Activated B cell treated with CpG ODN at 0.5 μM for 24 hours (primary cell): Measurements from ENCODE around the gene FBXO22. TPM values are rescaled to one million over a fixed set of nuclear protein-coding genes. Genes with fewer than 3 reads are reported as not detected.
"Not testable (repeated sequence)": the region's sequence is repeated elsewhere in the genome, so short reads cannot be mapped to it uniquely, and the experiment has no call there.

Experiments used
- ATAC-seq: fragments of 200-7000 bp; cut with Tn5 transposase; one replicate; pipeline ENCODE4 v1.10.0; 2021; ENCODE audit warnings: low read depth, mild to moderate bottlenecking, moderate library complexity
- CTCF ChIA-PET: fragments of 350-600 bp; sonication (Branson Sonifier 250); formaldehyde crosslinking; loops from one replicate; lab custom pipeline; 2021; ENCODE audit warnings: antibody characterized with exemption; lab: Charles Lee
- POLR2A ChIA-PET: fragments of 350-600 bp; sonication (Branson Sonifier 250); formaldehyde crosslinking; loops from one replicate; lab custom pipeline; 2021; ENCODE audit warnings: antibody characterized with exemption; lab: Charles Lee
- DNase-seq: peaks from one replicate; pipeline ENCODE4 v3.0.0; 2022
- H3K27ac Mint-ChIP-seq: one replicate; pipeline ENCODE4 v1.8.0; 2020; ENCODE audit warnings: mixed read lengths
- H3K27me3 Mint-ChIP-seq: one replicate; pipeline ENCODE4 v1.8.0; 2021; ENCODE audit warnings: mixed read lengths
- H3K36me3 Mint-ChIP-seq: one replicate; pipeline ENCODE4 v1.8.0; 2021; ENCODE audit warnings: low read depth, mixed read lengths
- H3K4me1 Mint-ChIP-seq: one replicate; pipeline ENCODE4 v1.8.0; 2021; ENCODE audit warnings: mixed read lengths
- H3K4me3 Mint-ChIP-seq: one replicate; pipeline ENCODE4 v1.8.0; 2020; ENCODE audit warnings: mild to moderate bottlenecking, mixed read lengths
- H3K9me3 Mint-ChIP-seq: one replicate; pipeline ENCODE4 v1.8.0; 2020; ENCODE audit warnings: mixed read lengths
- intact Hi-C: fragments of 100-400 bp; cut with micrococcal nuclease; formaldehyde crosslinking; loops from one replicate; pipeline ENCODE4 v1.15.1; 2024
- total RNA-seq: library from RNA; stranded (reverse); gene quantifications from 2 replicates; pipeline ENCODE4 v1.2.3, GENCODE V29; 2022
- TF ChIP-seq, protein P1 (sequence below): fragments of 200-600 bp; IDR thresholded peaks from one replicate; pipeline ENCODE4 v1.8.0; 2022; ENCODE audit warnings: antibody characterized with exemption, mild to moderate bottlenecking

FBXO22 gene
- total RNA-seq, 1 donor from 2014 or later, result 24.4 TPM

DNA sequence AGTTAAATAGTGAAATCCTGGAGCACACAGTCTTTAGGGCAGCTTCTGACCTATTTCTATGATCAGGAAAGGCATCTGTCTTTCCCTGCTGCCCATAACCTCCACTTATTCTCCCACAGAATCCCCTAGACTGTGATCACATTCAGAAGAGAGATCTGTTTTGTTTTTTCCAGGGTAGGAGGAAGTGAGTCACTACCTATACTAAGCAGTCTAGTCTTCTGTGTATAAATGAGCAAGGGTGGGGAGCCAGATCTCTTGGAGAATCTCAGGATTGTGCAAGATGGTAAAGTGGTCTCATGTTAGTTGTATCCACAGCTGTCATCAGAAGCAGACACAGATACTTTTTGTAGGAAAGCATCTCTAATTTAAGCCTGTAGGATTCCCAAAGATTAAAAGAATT lies 11.8 kb upstream of the FBXO22 start:
- Mint-ChIP-seq H3K4me3 (no peak overlapping the region), H3K27me3 (no peaks in the 10 kb centered on the region), H3K36me3 (peaks cover 41% of the 10 kb centered on the region), H3K9me3 (no peaks in the 10 kb centered on the region), H3K4me1 (no peaks in the 10 kb centered on the region), H3K27ac (no peak overlapping the region)
- intact Hi-C loops, result no loop called here
- TF ChIP-seq, protein P1, sequence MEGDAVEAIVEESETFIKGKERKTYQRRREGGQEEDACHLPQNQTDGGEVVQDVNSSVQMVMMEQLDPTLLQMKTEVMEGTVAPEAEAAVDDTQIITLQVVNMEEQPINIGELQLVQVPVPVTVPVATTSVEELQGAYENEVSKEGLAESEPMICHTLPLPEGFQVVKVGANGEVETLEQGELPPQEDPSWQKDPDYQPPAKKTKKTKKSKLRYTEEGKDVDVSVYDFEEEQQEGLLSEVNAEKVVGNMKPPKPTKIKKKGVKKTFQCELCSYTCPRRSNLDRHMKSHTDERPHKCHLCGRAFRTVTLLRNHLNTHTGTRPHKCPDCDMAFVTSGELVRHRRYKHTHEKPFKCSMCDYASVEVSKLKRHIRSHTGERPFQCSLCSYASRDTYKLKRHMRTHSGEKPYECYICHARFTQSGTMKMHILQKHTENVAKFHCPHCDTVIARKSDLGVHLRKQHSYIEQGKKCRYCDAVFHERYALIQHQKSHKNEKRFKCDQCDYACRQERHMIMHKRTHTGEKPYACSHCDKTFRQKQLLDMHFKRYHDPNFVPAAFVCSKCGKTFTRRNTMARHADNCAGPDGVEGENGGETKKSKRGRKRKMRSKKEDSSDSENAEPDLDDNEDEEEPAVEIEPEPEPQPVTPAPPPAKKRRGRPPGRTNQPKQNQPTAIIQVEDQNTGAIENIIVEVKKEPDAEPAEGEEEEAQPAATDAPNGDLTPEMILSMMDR, result no peak
- no peak for ATAC-seq
- ChIA-PET CTCF (no interaction called here), POLR2A (no interaction called here)
- no peak for DNase-seq

DNA sequence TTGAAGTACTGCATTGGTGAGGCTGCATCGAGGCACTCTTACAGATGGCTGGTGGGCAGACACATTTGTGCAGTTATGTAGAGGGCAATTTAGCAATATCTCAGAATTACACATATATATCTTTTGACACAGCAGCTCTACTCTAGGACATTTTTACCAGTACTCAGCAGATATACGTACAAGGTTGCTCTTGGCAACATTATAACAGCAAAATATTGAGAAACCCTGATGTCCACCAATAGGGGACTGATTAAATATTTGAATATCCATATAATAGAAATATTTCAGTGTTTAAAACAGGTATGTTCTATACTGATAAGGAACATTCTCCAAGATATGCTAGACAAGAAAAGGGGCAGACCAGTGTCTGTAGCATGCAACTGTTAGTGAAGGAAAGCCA lies 7.9 kb upstream of the FBXO22 start:
- TF ChIP-seq, protein P1, result no peak
- intact Hi-C loops, result no loop called here
- H3K4me3 Mint-ChIP-seq, result no peak overlapping the region
- H3K27ac Mint-ChIP-seq, result no peak overlapping the region
- CTCF ChIA-PET, result no interaction called here
- ATAC-seq (no peak), DNase-seq (no peak)
- H3K36me3 Mint-ChIP-seq, result peaks cover 33% of the 10 kb centered on the region
- H3K4me1 Mint-ChIP-seq, result no peaks in the 10 kb centered on the region
- H3K27me3 Mint-ChIP-seq, result no peaks in the 10 kb centered on the region
- POLR2A ChIA-PET, result no interaction called here
- H3K9me3 Mint-ChIP-seq, result no peaks in the 10 kb centered on the region

DNA sequence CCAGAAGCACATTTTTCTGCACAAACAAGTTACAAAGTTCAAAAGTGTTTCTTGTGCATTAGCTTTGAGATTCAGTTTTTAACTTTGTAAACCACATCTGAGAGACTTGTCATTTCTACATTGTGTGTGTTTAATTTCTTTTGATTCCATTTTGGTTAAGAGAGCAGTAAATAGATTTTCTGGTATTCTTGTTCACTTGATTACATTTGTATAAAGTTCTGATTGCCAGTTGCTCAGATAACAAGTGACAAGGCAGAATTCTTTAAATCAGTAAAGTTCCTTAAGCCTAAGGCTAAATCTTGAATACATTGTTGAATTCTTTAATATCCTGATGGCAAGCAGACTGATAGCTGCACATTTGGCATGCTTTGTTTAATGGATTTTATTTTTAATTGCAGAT lies 3.1 kb upstream of the FBXO22 start:
- H3K36me3 Mint-ChIP-seq, result peaks cover 33% of the 10 kb centered on the region
- CTCF ChIA-PET, result interaction anchor here (1.3 kb wide), 1 partner anchor 99 kb away, joined by 4 read pairs; no protein-coding TSS in a partner anchor
- POLR2A ChIA-PET, result no interaction called here
- no peak overlapping the region for H3K27ac Mint-ChIP-seq
- TF ChIP-seq, protein P1, result no peak
- no peak for DNase-seq
- H3K27me3 Mint-ChIP-seq, result no peaks in the 10 kb centered on the region
- intact Hi-C loops, result loop anchor here (5.0 kb wide), 1 partner anchor 33 kb away; no protein-coding TSS in a partner anchor
- no peak for ATAC-seq
- H3K4me1 Mint-ChIP-seq, result peaks cover 22% of the 10 kb centered on the region
- no peaks in the 10 kb centered on the region for H3K9me3 Mint-ChIP-seq
- no peak overlapping the region for H3K4me3 Mint-ChIP-seq

DNA sequence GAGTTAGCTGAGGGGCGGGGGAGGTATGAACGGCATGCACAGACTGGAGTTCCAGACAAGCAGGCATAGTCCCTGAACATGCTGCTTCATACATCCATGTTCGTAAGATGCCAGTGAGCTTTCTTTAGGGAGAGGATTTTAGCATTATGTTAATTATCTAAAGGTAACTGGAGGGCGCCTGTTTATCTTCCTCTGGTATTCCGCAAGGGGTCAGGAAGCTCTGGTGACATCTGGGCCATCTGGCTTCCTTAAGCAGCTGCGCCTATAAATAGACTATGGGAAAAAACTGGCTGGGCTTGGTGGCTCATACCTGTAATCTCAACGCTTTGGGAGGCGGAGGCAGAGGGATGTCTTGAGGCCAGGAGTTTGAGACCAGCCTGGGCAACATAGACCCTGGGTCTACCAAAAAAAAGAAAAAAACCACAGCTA lies 1.5 kb upstream of the FBXO22 start:
- Mint-ChIP-seq H3K27me3 (no peaks in the 10 kb centered on the region), H3K36me3 (peaks cover 39% of the 10 kb centered on the region), H3K4me3 (peak overlapping the region; percentile 48), H3K4me1 (peaks cover 25% of the 10 kb centered on the region), H3K27ac (peak overlapping the region; percentile 66), H3K9me3 (no peaks in the 10 kb centered on the region)
- ChIA-PET POLR2A (no interaction called here), CTCF (no interaction called here)
- TF ChIP-seq, protein P1, result no peak
- intact Hi-C loops, result loop anchor here (5.0 kb wide), 1 partner anchor 35 kb away; no protein-coding TSS in a partner anchor
- no peak for DNase-seq
- no peak for ATAC-seq

DNA sequence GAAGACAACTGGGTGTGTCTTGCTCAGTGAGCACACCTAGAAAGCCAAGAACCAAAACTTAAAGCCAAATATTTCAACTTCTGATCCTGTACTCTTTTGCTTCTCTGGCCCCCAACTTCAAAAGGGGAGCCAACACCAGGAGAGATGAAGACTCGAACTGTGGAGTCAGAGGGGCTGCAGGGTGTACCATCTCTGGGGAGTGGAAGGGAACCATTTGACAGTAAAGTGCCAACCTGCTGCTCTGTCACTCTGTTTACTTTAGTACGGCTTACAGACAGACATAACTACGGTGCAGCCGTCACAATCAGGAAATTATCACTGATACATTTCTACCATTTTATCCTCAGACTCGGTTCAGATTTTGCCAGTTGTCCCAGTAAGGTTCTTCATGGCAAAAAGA lies 1.6 kb downstream of the FBXO22 start:
- DNase-seq, result no peak
- Mint-ChIP-seq H3K27me3 (no peaks in the 10 kb centered on the region), H3K4me3 (peak overlapping the region; percentile 99), H3K36me3 (peaks cover 43% of the 10 kb centered on the region), H3K9me3 (no peaks in the 10 kb centered on the region), H3K27ac (no peak overlapping the region), H3K4me1 (peaks cover 38% of the 10 kb centered on the region)
- intact Hi-C loops, result no loop called here
- ChIA-PET POLR2A (interaction anchor here (0.6 kb wide), 1 partner anchor 37 kb away, joined by 3 read pairs; no protein-coding TSS in a partner anchor), CTCF (no interaction called here)
- ATAC-seq, result no peak
- TF ChIP-seq, protein P1, result no peak

DNA sequence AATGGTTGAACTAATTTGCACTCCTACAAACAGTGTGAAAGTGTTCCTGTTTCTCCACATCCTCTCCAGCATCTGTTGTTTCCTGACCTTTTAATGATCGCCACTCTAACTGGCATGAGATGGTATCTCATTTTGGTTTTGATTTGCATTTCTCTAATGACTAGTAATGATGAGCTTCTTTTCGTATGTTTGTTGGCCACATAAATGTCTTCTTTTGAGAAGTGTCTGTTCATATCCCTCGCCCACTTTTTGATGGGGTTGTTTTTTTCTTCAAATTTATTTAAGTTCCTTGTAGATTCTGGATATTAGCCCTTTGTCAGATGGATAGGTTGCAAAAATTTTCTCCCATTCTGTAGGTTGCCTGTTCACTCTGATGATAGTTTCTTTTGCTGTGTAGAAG lies 6.7 kb downstream of the FBXO22 start:
- DNase-seq, H3K27me3 Mint-ChIP-seq, H3K9me3 Mint-ChIP-seq, POLR2A ChIA-PET, H3K4me3 Mint-ChIP-seq, ATAC-seq, intact Hi-C loops, CTCF ChIA-PET, H3K27ac Mint-ChIP-seq: not testable (repeated sequence)
- Mint-ChIP-seq H3K4me1 (peaks cover 23% of the 10 kb centered on the region), H3K36me3 (peaks cover 73% of the 10 kb centered on the region)
